ENCODE results near the gene RING1.

Gene RING1

DNA sequence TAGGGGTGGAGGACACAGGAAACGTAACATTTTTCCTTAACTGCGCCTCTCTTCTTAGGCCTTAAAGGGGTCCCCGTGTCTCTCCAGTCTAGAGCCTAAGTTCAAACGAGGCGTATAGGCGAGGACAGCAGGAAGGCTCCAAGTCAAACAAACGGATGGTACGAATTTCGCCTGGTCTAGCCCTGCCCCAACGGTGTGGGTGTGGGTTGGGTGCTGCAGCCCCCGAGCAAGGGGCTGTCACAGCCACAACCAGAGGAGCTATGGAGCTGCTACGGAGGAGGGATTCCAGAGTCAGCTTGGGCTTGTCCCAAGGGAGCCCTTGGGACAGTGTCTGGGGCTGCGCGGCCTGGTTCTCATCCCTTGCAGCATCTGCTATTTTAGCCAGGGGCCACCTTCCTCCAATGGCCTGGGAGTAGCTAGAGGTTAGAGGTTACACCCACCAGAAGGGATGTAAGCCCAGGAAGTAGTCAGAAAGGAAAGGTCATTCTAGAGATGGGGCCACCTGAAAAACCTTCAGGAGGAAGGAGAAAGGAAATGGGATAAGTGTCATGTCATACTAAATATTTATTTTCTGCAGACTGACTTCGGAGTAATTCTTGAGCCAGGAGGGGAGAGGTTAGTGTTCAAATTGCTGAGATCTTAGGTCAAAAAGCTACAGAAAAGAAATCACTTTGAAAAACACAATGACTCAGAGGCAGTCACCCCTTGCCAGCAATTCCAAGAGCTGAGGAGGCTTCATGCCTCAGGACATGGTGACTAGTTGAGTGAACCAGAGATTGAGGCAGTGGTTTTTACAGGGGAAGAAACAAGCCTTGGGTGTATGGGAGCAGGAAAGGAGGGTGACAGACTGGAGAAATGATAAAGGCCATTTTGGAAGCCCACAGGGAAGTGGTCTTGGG lies 41.7 kb downstream of the RING1 start:
- DNase-seq = peak in 1 of 2 experiments; percentile 47

DNA sequence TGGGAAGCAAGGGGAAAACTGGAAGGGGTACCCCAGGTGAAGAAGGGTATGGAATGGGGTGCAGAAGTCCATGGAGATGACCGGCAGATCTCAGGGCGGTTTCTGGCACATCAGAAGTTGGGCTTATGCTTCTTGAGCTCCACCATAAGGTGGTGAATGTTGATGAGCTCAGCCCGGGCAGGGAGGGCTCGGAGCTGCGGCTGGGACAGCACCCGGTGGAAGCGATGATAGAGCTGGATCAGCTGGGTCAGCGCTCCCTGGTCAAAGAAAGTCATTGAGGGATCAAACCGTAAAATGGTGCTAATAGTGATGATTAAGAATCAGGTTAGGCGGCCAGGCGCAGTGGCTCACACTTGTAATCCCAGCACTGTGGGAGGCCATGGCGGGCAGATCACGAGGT lies 42.4 kb downstream of the RING1 start:
- DNase-seq = no peak

DNA sequence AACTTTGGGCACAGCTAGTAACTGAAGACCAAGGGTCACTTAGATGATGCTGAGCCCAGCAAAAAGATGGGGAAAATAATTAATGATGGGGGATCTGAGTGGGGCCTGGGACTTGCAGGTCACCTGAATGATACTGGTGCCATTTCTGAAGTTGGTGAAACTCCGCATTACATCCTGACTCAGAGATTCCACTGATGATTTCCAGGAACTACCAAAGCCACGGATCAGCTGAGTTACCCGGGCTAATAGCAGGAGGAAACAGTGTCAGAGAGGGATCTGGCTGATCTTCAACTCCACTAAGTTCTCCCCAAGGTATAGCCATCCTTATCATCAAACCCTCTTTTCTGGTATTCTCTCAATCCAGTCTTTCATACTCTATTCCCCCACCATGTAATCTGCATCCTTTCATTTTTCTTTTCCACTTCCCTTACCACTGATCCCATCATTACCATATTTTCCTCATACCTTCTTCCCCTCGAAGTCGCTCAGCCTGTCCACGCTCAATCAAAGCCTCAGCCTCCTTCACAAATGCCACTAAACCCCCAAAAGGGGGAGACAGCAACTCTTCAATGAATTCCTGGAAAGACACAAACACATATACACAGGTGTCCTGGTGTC lies 43.2 kb downstream of the RING1 start:
- DNase-seq = peak in 1 of 2 experiments; percentile 40

GRCh38 chr6:33252759-33253158 lies 44.5 kb downstream of the RING1 start:
- no peak for DNase-seq

DNA sequence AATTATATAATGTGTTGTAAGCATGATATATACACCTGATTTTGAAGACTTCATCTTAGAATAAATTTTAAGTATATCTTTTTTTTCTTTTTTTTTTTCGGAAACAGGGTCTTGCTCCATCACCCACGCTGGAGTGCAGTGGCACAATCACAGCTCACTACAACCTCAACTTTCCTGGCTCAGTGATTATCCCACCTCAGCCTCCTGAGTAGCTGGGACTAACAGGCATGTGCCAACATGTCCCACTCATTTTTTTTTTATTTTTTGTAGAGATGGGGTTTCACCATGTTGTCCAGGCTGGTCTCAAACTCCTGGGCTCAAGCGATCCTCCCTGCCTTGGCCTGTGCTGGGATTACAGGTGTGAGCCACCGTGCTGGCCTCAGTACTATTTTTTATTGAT lies 46.3 kb downstream of the RING1 start:
- no peak for DNase-seq

DNA sequence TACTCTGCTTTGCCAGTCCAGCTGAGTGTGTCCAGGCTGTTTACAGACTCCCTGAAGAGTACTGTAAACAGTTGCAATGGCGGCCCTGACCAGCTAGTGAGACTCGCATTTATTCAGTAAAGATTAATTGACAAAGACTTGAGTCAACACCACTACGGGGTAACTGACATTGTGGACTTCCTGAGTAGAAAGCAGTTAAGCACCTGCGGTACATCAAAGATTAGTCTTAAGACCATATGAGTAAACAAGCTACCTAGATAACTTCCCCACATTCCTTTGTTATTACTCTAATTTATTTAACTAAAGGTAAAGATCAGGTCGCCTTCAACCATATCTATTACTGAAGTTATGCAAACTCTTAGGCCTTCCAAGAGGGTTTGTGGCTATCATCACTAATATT lies 50.7 kb downstream of the RING1 start:
- no peak for DNase-seq

All from activated T-cell treated with anti-CD3 and anti-CD28 coated beads, Interleukin-2, amount 50 U/mL, for 48 hours (primary cell).